ENCODE measurements around the gene CELA2B. TPM values are rescaled to one million over a fixed set of nuclear protein-coding genes. Genes with fewer than 3 reads are reported as not detected.

Gene CELA2B
- total RNA-seq, 1 experiment from 2014 or later = not detected

DNA sequence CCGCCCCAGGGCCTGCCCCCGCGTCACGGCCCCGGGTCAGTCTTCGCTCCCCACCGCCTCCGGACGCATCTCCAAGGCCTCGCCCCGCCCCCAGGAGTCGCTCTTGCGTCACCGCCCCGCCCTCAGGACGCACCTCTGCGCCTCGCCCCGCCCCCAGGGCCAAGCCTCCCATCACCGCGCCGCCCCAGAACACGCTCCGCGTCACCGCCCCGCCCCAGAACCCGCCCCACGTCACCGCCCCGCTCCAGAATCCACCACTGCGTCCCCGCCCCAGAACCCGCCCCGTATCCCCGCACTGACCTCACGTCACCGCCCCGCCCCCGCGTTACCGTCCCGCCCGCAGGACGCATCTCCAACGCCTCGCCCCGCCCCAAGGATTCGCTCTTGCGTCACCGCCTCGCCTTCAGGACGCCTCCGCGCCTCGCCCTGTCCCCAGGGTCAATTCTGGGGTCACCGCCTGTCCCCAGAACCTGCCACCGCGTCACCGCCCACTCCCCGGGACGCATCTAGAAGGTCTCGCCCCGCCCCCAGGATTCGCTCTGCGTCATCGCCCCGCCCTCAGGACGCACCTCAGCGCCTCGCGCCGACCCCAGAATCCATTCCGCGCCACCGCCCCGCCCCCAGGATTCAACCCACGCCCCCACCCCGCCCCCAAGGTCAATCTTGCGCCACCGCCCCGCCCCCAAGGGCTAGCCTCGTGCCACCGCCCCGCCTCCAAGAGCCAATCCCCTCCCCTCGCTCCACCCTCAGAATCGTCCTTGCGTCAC is 48.6 kb downstream of the CELA2B start:
- DNase-seq = peak; percentile 83 to 99
- Histone ChIP-seq H3K27me3 (ENCODE audit: insufficient read depth, low read depth) (no peaks in the 10 kb centered on the region), H3K4me3 (peak overlapping the region; percentile 43; the same call in 1 of the 2 replicates), H3K9me3 (ENCODE audit: insufficient read depth, low read depth) (no peaks in the 10 kb centered on the region), H2AFZ (no peak overlapping the region; the same call in 1 of the 2 replicates), H3K9me2 (ENCODE audit: insufficient read depth) (no peaks in the 10 kb centered on the region), H3K79me2 (ENCODE audit: low read depth) (peaks cover 15% of the 10 kb centered on the region; the same call in 1 of the 2 replicates), H4K20me1 (ENCODE audit: insufficient read depth) (no peaks in the 10 kb centered on the region), H3K27ac (peak overlapping the region; percentile 78), H3F3A (ENCODE audit: insufficient read depth, low read depth) (peaks cover 25% of the 10 kb centered on the region), H3K4me1 (replicated peaks; ENCODE audit: insufficient read depth) (peaks cover 17% of the 10 kb centered on the region), H3K36me3 (ENCODE audit: low read depth) (no peaks in the 10 kb centered on the region), H3K4me2 (no peak overlapping the region)
- CTCF ChIA-PET = no interaction called here
- POLR2A ChIA-PET (ENCODE audit: unreplicated experiment) = no interaction called here
- BruUV-seq (replicated peaks) = no TSS peak
- no peak for TF ChIP-seq CTCF (conservative IDR thresholded peaks at IDR 0.05)
- no peak for TF ChIP-seq EZH2 (IDR thresholded peaks at IDR 0.05; ENCODE audit: low read depth)
- intact Hi-C loops (cut with micrococcal nuclease; ENCODE audit: unreplicated experiment) = loop anchor here (1.0 to 10.0 kb wide), 6 partner anchors 93 to 620 kb away; partner anchors contain the start of genes DDI2 and TMEM51

GRCh38 chr1:15525050-15526020 is 49.4 kb downstream of the CELA2B start:
- Histone ChIP-seq H3K36me3 (ENCODE audit: low read depth) (no peaks in the 10 kb centered on the region), H4K20me1 (ENCODE audit: insufficient read depth) (no peaks in the 10 kb centered on the region), H3K27me3 (ENCODE audit: insufficient read depth, low read depth) (no peaks in the 10 kb centered on the region), H3K9me2 (ENCODE audit: insufficient read depth) (no peaks in the 10 kb centered on the region), H3K9me3 (ENCODE audit: insufficient read depth, low read depth) (no peaks in the 10 kb centered on the region), H3K4me3 (peak overlapping the region; percentile 62), H3K4me1 (replicated peaks; ENCODE audit: insufficient read depth) (peaks cover 17% of the 10 kb centered on the region), H2AFZ (peak overlapping the region; percentile 81), H3F3A (ENCODE audit: insufficient read depth, low read depth) (peaks cover 25% of the 10 kb centered on the region), H3K4me2 (peak overlapping the region; percentile 93), H3K79me2 (ENCODE audit: low read depth) (peaks cover 15% of the 10 kb centered on the region; the same call in 1 of the 2 replicates), H3K27ac (peak overlapping the region; percentile 54)
- TF ChIP-seq CTCF (conservative IDR thresholded peaks at IDR 0.05) (no peak), EZH2 (IDR thresholded peaks at IDR 0.05; ENCODE audit: low read depth) (no peak)
- intact Hi-C loops (cut with micrococcal nuclease; ENCODE audit: unreplicated experiment) = loop anchor here (2.0 to 10.0 kb wide), 7 partner anchors 33 to 619 kb away; partner anchors contain the start of gene TMEM51
- POLR2A ChIA-PET (ENCODE audit: unreplicated experiment) = interaction anchor here (0.5 to 0.6 kb wide), 2 partner anchors 91 to 513 kb away, joined by 3 to 35 read pairs; no protein-coding TSS in a partner anchor
- no TSS peak for BruUV-seq (replicated peaks)
- CTCF ChIA-PET = no interaction called here
- peak in 1 of 2 experiments; percentile 98 for DNase-seq

DNA sequence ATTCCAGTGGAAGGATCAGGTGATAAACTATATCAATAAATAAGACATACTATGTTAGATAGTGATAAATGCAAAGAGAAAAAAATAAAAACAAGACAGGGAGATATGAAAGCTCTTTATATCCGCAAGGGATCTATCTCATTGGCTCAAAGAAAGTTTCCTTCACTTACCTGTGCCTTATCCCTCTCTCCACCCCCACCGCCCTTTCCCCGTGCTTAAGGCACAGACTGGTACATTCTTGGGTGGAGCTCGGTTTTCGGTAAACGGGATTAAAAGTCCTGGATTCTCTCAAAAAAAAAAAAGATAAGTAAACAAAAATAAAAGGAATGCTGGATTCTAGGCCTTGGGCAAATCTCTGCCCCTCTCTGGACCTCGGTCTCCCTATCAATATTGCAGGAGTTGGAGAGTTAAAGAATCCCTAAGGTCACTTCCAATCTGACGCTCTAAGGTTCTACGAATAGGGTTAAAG is 50.2 kb downstream of the CELA2B start:
- no peak for DNase-seq
- TF ChIP-seq CTCF (conservative IDR thresholded peaks at IDR 0.05) (no peak), EZH2 (IDR thresholded peaks at IDR 0.05; ENCODE audit: low read depth) (no peak)
- TSS peak; percentile 19 for BruUV-seq (replicated peaks)
- Histone ChIP-seq H3K4me3 (peak overlapping the region; percentile 62), H4K20me1 (ENCODE audit: insufficient read depth) (no peaks in the 10 kb centered on the region), H3K79me2 (ENCODE audit: low read depth) (peaks cover 15% of the 10 kb centered on the region; the same call in 1 of the 2 replicates), H3K4me1 (replicated peaks; ENCODE audit: insufficient read depth) (peaks cover 17% of the 10 kb centered on the region), H3K36me3 (ENCODE audit: low read depth) (no peaks in the 10 kb centered on the region), H3K27me3 (ENCODE audit: insufficient read depth, low read depth) (no peaks in the 10 kb centered on the region), H3F3A (ENCODE audit: insufficient read depth, low read depth) (peaks cover 25% of the 10 kb centered on the region), H2AFZ (peak overlapping the region; percentile 81; the same call in 1 of the 2 replicates), H3K9me2 (ENCODE audit: insufficient read depth) (no peaks in the 10 kb centered on the region), H3K27ac (peak overlapping the region; percentile 54), H3K9me3 (ENCODE audit: insufficient read depth, low read depth) (no peaks in the 10 kb centered on the region), H3K4me2 (peak overlapping the region; percentile 93)
- ChIA-PET CTCF (no interaction called here), POLR2A (ENCODE audit: unreplicated experiment) (interaction anchor here (0.5 to 1.3 kb wide), 3 partner anchors 90 to 372 kb away, joined by 3 to 35 read pairs (median 5); partner anchors contain the start of gene TMEM51)
- intact Hi-C loops (cut with micrococcal nuclease; ENCODE audit: unreplicated experiment) = loop anchor here (2.0 to 10.0 kb wide), 7 partner anchors 33 to 619 kb away; partner anchors contain the start of gene TMEM51

All from PC-9 (cell line).